Immature natural killer cell (primary cell): ENCODE data around the gene MYH9. TPM values are rescaled to one million over a fixed set of nuclear protein-coding genes. Genes with fewer than 3 reads are reported as not detected.

Experiments
- DNase-seq, 3 donors: peaks; one replicate each; pipeline ENCODE4 v3.0.0; 2022; ENCODE audit warnings: mixed read lengths in 1 of 3
- H3K27ac Mint-ChIP-seq, 6 donors: one replicate each; pipeline ENCODE4 v1.8.0; 2020; ENCODE audit warnings: mixed read lengths in 6 of 6, mild to moderate bottlenecking in 5 of 6, inconsistent platforms in 4 of 6, moderate library complexity in 3 of 6
- H3K27me3 Mint-ChIP-seq, 3 donors: one replicate each; pipeline ENCODE4 v1.8.0; 2020 to 2021; ENCODE audit warnings: low read depth in 3 of 3, mild to moderate bottlenecking in 3 of 3, mixed read lengths in 3 of 3, moderate library complexity in 3 of 3, inconsistent platforms in 1 of 3
- H3K36me3 Mint-ChIP-seq, 3 donors: one replicate each; pipeline ENCODE4 v1.8.0; 2020; ENCODE audit warnings: mixed read lengths in 3 of 3, inconsistent platforms in 2 of 3, mild to moderate bottlenecking in 2 of 3
- H3K4me1 Mint-ChIP-seq, 2 donors: one replicate each; pipeline ENCODE4 v1.8.0; 2020; ENCODE audit warnings: inconsistent platforms in 2 of 2, mild to moderate bottlenecking in 2 of 2, mixed read lengths in 2 of 2, moderate library complexity in 1 of 2
- H3K4me3 Mint-ChIP-seq, 5 donors: one replicate each; pipeline ENCODE4 v1.8.0; 2020; ENCODE audit warnings: mild to moderate bottlenecking in 5 of 5, mixed read lengths in 5 of 5, inconsistent platforms in 3 of 5, moderate library complexity in 3 of 5
- H3K9me3 Mint-ChIP-seq, 6 donors: one replicate each; pipeline ENCODE4 v1.8.0; 2020; ENCODE audit warnings: mild to moderate bottlenecking in 6 of 6, mixed read lengths in 6 of 6, inconsistent platforms in 4 of 6, moderate library complexity in 3 of 6
- polyA plus RNA-seq, 3 donors: library from polyadenylated mRNA; unstranded; fragments of 300-500 nt; fragmentation: Illumina TruSeq; gene quantifications; one replicate each; pipeline ENCODE4 v1.2.3, GENCODE V29; 2021

MYH9 gene
- polyA plus RNA-seq, 3 donors from 2014 or later = 8.7 to 355 (median 40.2) TPM

DNA sequence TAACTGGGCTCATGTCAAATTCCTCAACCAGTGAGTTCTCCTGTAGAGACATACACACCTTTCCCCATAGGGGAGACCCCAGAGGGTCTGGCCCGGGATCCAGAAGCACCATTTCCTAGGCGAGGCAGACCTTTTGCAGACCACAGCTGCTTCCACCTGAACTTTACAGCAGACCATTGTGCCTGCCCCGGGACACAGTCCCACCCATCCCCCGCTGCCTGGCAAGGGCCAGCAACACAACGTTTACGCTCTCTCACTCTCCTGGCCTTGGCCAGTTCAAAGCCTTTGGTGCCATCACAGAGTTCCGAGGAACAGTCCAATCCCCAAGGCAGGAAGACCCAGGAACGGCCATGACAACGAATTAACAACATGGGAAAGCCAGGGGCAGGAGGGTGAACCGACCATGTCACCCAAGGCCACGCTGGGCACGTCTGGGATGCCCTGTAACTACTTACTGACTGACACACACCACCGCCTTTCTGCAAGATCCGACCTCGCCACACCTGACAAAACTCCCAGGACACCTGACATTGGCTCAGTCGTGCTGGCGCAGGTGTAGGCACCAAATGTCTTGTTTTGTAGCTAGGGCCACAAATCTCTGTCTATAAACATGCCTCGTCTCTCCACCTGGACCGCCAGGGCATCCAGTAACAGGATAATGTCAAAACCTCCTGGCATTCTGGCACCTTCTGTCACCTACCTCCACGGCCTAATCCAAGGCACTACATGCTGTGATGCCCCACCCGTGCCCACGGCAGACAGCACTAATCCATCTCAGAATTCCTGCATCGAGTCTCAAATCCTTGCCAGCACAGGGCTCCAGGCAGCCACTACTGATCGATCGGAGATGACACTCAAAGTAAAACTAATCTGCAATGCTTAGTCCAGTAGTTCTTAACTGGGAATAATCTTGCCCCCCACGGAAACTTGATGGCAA is 51.3 kb downstream of the MYH9 start:
- H3K9me3 Mint-ChIP-seq = no peaks in the 10 kb centered on the region
- H3K4me3 Mint-ChIP-seq = no peak overlapping the region
- H3K27ac Mint-ChIP-seq = peak overlapping the region; percentile 91 to 99 (median 96)
- peaks cover 72 to 85% of the 10 kb centered on the region in 2 donors for H3K4me1 Mint-ChIP-seq
- peaks cover 19 to 36% (median 20%) of the 10 kb centered on the region in 3 donors for H3K36me3 Mint-ChIP-seq
- H3K27me3 Mint-ChIP-seq = peaks cover 3 to 21% (median 21%) of the 10 kb centered on the region in 3 donors
- DNase-seq = no peak

DNA sequence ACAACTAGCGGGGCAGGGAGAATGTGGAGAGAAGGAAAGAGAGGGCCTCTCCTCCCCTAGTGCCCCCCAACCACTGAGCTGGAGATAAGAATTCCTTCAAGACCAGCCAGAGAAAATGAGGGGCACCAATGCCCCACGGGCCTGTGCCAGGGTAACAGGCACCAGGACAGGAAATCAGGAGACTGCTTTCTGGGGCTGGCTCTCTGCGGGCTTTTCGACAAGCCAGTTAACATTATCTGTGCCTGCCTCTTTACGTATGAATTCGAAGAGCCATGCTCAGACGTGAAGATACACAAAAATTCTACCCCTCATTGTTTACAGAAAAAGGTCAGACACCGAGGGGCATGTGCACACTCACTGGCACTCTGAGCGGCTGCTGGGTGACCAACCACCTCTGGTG is 52.1 kb downstream of the MYH9 start:
- no peak for DNase-seq
- Mint-ChIP-seq H3K9me3 (no peaks in the 10 kb centered on the region), H3K27me3 (peaks cover 3 to 27% (median 25%) of the 10 kb centered on the region in 3 donors), H3K4me3 (no peak overlapping the region), H3K4me1 (peaks cover 76 to 85% of the 10 kb centered on the region in 2 donors), H3K27ac (peak overlapping the region; percentile 81 to 99 (median 98)), H3K36me3 (peaks cover 13 to 29% (median 14%) of the 10 kb centered on the region in 3 donors)

DNA sequence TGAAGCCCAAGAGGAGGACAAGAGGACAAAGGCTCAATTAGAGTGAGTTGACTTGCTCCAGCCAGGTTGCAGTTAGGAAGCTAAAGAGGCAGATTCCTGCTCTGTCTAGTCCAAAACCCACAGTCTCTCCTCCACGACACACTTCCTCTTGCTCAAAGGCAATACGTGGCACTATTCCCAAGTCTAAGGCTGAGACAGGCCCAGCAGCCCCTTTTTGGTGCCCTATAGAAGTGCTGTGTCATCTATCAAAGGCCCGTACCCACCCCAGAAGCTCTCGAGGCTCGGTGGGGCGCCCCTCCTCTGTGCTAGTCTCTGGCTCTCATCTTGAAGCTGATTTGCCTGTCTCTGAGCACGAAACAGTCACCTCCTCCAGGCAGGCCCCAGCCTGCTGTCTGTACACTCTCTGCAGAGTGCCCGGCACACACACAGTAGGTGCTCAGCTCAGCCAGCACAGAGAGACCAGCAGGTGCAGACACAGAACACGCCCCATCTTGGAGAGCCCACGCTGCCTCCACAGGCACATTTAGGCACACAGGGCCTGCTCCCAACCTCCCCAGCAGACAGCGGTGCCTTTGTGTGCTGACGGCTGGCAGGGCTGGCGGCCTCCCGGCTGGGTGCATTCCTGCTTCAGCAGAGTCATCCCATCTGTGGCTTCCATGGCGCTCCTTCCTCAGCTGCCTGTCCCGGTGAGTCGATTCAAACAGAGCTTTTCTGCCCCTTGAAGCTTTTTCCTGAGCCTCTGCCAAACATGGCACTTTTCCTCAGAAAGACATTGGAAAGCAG is 52.8 kb downstream of the MYH9 start:
- no peak for DNase-seq
- peaks cover 12 to 27% (median 14%) of the 10 kb centered on the region in 3 donors for H3K36me3 Mint-ChIP-seq
- peak overlapping the region in 2 of 5 donors; percentile 11 to 47 for H3K4me3 Mint-ChIP-seq
- H3K27ac Mint-ChIP-seq = peak overlapping the region; percentile 91 to 99 (median 98)
- H3K9me3 Mint-ChIP-seq = no peaks in the 10 kb centered on the region
- peaks cover 3 to 27% (median 25%) of the 10 kb centered on the region in 3 donors for H3K27me3 Mint-ChIP-seq
- H3K4me1 Mint-ChIP-seq = peaks cover 79 to 87% of the 10 kb centered on the region in 2 donors

DNA sequence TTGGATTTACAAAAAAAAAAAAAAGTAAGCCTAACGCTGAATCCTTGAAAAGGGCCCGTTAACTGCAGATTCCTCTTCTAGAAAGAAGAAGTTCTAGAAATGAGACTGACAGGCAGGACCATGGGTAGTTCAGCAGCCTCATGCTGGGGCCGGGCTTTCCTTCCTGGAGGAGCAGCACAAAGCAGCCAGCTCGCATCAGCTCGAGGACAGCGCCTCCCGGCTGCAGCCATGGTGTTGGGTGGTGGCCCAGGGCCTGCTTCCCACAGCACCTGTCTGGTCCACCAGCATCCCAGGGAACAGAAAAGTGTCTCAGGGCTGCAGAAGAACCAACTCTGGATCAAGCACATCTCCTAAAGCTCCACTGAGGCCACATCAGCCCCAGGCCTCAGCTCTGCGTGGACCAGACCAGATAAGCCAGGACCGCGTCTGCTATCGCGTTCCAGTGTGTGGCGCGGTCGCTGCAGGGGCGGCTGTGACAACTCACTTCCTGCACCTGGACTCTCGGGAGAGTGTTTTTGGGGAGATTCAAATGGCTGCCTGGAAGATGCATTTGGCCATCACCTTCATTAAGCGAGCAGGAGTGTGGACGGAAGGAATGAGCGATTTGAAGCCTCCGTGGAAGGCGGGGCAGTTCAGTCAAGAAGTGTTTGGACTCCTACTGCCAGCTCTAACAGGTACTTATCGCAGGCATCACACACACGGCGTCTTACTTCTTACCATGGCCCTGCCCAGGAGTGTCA is 53.5 kb downstream of the MYH9 start:
- H3K4me1 Mint-ChIP-seq = peaks cover 83 to 87% of the 10 kb centered on the region in 2 donors
- H3K4me3 Mint-ChIP-seq = peak overlapping the region in 2 of 5 donors; percentile 11 to 91
- peaks cover 3 to 26% (median 25%) of the 10 kb centered on the region in 3 donors for H3K27me3 Mint-ChIP-seq
- H3K9me3 Mint-ChIP-seq = no peaks in the 10 kb centered on the region
- H3K36me3 Mint-ChIP-seq = peaks cover 10 to 19% (median 12%) of the 10 kb centered on the region in 3 donors
- peak overlapping the region; percentile 91 to 99 (median 98) for H3K27ac Mint-ChIP-seq
- no peak for DNase-seq

DNA sequence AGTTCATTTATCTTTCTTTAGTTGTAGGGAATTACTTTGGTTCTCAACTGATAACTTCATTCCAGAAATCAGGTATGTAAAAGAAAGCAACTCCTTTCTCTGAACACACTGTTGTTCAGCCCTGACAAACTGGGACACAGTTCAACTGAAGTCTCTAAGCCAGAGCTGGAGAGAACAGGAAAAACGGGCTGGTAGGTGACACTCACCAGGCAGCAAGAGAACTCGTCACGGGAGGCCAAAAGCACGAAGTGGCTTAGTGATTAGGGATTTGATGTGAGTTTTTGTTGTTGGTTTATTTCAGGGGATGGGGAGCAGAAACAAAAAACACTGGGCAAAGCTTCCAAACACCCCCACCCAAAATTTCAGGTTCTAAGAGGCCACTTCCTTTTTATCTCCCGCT is 54.1 kb downstream of the MYH9 start:
- H3K4me1 Mint-ChIP-seq = peaks cover 83 to 87% of the 10 kb centered on the region in 2 donors
- no peak for DNase-seq
- peaks cover 7 to 19% (median 12%) of the 10 kb centered on the region in 3 donors for H3K36me3 Mint-ChIP-seq

DNA sequence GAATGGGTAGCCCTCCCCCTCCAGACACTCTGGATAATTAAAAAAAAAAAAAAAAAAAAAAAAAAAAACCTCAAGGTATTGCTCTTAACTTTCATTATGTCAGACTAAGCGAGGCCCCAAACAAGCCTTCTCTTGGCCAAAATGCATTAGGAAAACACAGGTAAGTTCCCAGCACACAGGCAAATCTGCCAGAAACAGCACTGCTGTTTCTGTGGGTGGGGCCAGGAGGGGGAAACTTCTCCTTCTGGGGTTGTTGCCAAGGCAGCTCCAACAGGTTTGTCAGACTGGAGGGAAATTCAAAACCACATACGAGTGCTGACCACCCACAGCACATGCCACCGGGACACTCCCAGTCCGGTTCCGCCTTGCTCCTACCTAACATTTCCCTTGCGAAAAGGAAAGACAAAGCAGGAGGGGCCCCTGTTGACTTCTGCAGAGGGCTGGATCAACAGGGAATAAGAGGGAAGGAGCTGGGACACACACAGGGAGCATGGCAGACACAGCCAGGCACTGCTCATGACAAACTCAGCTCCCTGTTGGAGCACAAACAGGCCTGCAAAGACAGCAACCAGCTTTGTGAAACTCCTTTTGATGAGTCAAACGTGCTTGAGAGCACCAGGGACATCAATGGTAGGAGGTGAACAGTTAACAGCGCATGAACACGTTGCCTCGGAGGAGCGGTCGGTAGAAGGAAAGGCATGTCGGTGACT is 55.0 kb downstream of the MYH9 start:
- H3K4me1 Mint-ChIP-seq = peaks cover 92 to 96% of the 10 kb centered on the region in 2 donors
- H3K36me3 Mint-ChIP-seq = peaks cover 11 to 23% (median 16%) of the 10 kb centered on the region in 3 donors
- peak overlapping the region; percentile 73 to 91 (median 91) for H3K4me3 Mint-ChIP-seq
- peak in 1 of 3 donors; percentile 32 for DNase-seq
- no peaks in the 10 kb centered on the region for H3K9me3 Mint-ChIP-seq
- peaks cover 9 to 34% (median 32%) of the 10 kb centered on the region in 3 donors for H3K27me3 Mint-ChIP-seq
- peak overlapping the region; percentile 91 to 99 (median 98) for H3K27ac Mint-ChIP-seq

More for the DNA sequence above, 54.1 kb downstream of the MYH9 start:
- Mint-ChIP-seq H3K4me3 (peak overlapping the region in 4 of 5 donors; percentile 82 to 91 (median 91)), H3K9me3 (no peaks in the 10 kb centered on the region), H3K27me3 (peaks cover 8 to 31% (median 27%) of the 10 kb centered on the region in 3 donors), H3K27ac (peak overlapping the region; percentile 91 to 99 (median 98))

DNA sequence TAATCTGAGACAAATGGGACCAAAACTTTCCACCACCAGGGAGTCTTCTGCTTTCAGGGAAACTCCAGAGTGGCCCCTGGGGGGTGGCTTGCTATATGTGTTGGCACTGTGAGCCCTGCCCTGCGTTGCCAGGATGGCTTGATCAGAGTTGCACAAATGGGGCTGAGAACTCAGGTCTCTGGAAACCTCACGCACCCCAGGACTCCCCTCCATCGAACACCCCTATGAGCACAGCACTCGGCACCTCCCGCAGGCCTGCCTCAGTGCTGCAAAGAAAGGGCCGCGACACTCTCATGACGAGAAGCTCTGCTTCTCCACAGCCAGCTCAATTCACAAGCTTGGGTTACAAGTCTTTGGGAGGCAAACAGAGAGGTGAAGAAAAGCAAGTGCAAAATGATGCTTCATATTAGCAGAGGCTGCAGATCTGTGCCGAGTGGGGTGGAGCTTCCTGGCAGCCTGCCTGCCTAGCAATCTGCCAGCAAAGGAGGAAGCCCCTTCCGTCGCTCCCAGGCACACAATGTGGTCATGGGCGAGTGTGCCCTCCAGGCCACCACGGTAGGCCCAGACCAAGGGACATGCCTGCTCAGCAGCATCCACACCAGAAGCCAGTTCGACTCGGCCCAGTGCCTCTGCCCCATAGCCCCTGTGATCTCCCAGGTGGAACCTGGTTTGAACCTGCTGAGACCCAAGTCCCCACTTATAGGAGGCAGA is 55.7 kb downstream of the MYH9 start:
- peak overlapping the region; percentile 82 to 91 (median 91) for H3K4me3 Mint-ChIP-seq

DNA sequence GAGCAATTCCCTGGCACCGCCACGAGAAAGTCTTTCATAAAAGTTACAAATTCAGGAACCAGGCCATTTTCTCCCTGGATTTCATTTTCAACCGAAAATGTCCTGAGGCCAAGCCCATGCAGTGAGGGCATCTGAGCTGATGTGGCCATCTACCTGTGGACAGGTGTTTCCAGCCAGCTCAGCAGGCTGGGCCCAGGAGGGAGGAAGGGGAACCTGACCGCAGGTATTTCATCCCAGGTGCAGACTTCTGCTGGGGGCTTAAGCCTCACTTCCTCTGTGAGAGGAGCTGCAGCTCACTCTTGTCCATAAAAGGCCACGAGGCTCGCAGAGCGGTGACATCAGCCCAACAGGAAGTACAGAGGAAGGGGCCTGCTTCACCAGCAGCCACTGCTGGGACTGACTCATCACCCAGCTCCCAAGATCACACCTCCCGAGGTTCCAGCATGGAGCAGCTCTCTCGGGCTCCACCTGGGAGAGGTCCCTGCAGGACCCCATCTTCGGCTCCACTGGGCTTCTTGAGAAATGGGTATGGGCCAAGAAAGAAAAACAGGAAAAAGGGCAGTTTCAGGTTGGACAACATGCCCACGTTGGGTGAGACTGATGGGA is 56.4 kb downstream of the MYH9 start:
- Mint-ChIP-seq H3K9me3 (no peaks in the 10 kb centered on the region), H3K36me3 (peaks cover 15 to 20% (median 17%) of the 10 kb centered on the region in 3 donors), H3K27ac (peak overlapping the region; percentile 96 to 99 (median 98)), H3K27me3 (peaks cover 9 to 31% (median 29%) of the 10 kb centered on the region in 3 donors), H3K4me1 (peaks cover 92 to 97% of the 10 kb centered on the region in 2 donors), H3K4me3 (peak overlapping the region; percentile 82 to 91 (median 91))
- DNase-seq = peak; percentile 70 to 72 (median 72)

More for the DNA sequence above, 55.7 kb downstream of the MYH9 start:
- H3K27me3 Mint-ChIP-seq = peaks cover 9 to 31% (median 30%) of the 10 kb centered on the region in 3 donors
- H3K27ac Mint-ChIP-seq = peak overlapping the region; percentile 96 to 99 (median 98)
- no peaks in the 10 kb centered on the region for H3K9me3 Mint-ChIP-seq
- peaks cover 11 to 20% (median 15%) of the 10 kb centered on the region in 3 donors for H3K36me3 Mint-ChIP-seq
- H3K4me1 Mint-ChIP-seq = peaks cover 94 to 97% of the 10 kb centered on the region in 2 donors
- peak; percentile 58 to 70 (median 66) for DNase-seq

DNA sequence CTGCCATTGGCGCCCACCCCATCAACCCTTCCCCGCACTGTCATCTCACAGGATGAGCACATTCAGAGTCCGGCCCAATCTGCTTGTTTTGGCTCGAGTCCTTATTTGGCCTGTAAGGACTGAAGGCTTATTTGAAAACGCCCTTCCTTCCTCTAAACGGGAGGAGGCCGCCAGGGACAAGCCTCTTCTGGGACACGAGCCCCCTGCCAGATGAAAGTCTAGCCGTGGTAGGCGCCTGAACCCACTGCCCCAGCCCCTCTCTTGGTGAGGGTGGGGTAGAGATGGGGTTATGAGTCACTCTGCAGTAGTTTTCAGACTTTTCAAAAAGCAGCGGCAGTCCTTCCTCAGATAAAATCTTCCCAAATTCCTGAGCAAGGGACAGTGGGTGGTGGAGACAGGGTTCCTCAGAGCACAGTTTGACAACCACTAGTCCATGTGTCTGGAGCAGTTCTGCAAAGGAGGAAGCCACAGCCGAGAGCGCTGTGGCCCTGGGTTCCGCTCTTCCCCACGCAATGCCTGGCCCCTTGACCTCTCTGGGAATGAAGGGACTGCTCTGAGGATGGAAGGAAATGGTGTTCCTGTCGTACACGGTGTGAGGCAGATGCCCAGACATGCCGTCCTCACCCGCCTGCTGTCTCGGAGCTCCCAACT is 57.0 kb downstream of the MYH9 start:
- no peak for DNase-seq
- Mint-ChIP-seq H3K4me3 (peak overlapping the region; percentile 82 to 91 (median 91)), H3K36me3 (peaks cover 15 to 20% (median 19%) of the 10 kb centered on the region in 3 donors), H3K27ac (peak overlapping the region; percentile 96 to 99 (median 98)), H3K9me3 (no peaks in the 10 kb centered on the region), H3K27me3 (peaks cover 9 to 32% (median 29%) of the 10 kb centered on the region in 3 donors), H3K4me1 (peaks cover 92 to 93% of the 10 kb centered on the region in 2 donors)

DNA sequence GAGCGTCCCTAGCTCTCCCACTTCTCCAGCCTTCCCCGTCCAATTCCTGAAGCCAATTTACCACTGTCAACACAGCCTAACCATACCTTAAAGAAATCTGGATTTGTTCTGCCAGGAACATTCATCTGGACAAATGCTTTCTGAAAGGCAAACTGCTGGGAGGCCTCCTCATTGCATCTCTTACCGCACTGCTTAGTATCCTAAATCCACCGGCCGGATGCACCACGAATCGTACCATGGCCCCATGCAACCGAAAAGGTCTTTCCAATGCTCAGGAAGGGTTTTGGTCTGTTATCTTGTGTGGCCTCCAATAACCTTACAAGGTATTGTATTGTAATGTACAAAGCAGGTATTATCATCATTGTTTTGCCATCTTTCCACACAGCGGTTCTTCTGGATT is 57.6 kb downstream of the MYH9 start:
- Mint-ChIP-seq H3K27ac (peak overlapping the region; percentile 96 to 99 (median 98)), H3K36me3 (peaks cover 15 to 21% (median 20%) of the 10 kb centered on the region in 3 donors), H3K4me3 (peak overlapping the region; percentile 82 to 91 (median 91)), H3K27me3 (peaks cover 9 to 34% (median 29%) of the 10 kb centered on the region in 3 donors), H3K4me1 (peaks cover 88% of the 10 kb centered on the region in 2 donors), H3K9me3 (no peaks in the 10 kb centered on the region)
- no peak for DNase-seq
